ENCODE results near the gene AMACR. TPM values are rescaled to one million over a fixed set of nuclear protein-coding genes. Genes with fewer than 3 reads are reported as not detected.
A peak's percentile ranks its signal among the peaks of the same experiment; 100 is the strongest.

The AMACR gene
- total and polyA plus RNA-seq, 2 of the 13 experiments (the other 11 are each of a cell fraction or from before 2014, with no cell fraction given), result 8.9 to 19.7 TPM

DNA sequence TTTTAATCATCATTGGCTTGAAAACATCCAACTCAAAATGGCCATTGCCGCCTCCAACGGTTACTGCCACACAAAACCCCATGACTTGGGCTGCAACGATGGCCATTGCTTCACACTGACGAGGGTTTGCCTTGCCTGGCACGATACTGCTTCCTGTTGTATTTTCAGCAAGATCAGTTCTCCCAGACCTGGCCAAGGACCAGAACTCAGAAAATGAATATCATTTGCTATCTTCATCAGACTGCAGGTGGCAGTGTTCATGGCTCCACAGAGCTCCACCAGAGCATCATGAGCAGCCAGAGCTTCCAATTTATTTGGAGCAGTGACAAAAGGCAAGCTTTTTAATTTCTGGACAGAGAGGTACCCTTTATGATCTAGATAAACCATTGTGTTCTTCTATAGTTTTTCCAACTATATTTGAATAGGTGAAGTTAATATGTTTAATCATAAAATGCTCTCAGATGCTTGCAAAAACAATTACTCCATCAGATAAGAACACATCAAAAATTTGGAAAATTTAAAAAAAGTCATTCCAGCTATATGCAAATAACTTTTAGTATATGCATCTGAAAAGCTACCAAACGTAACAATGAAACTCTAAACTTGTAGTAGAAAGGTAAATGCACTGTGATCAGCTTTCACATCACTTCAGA, 10.4 kb downstream of the AMACR start (continued):
- TF ChIP-seq, protein P1, sequence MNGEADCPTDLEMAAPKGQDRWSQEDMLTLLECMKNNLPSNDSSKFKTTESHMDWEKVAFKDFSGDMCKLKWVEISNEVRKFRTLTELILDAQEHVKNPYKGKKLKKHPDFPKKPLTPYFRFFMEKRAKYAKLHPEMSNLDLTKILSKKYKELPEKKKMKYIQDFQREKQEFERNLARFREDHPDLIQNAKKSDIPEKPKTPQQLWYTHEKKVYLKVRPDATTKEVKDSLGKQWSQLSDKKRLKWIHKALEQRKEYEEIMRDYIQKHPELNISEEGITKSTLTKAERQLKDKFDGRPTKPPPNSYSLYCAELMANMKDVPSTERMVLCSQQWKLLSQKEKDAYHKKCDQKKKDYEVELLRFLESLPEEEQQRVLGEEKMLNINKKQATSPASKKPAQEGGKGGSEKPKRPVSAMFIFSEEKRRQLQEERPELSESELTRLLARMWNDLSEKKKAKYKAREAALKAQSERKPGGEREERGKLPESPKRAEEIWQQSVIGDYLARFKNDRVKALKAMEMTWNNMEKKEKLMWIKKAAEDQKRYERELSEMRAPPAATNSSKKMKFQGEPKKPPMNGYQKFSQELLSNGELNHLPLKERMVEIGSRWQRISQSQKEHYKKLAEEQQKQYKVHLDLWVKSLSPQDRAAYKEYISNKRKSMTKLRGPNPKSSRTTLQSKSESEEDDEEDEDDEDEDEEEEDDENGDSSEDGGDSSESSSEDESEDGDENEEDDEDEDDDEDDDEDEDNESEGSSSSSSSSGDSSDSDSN (CRISPR knock-in tag; IDR thresholded peaks at IDR 0.05), result no peak
- TF ChIP-seq, protein P2, sequence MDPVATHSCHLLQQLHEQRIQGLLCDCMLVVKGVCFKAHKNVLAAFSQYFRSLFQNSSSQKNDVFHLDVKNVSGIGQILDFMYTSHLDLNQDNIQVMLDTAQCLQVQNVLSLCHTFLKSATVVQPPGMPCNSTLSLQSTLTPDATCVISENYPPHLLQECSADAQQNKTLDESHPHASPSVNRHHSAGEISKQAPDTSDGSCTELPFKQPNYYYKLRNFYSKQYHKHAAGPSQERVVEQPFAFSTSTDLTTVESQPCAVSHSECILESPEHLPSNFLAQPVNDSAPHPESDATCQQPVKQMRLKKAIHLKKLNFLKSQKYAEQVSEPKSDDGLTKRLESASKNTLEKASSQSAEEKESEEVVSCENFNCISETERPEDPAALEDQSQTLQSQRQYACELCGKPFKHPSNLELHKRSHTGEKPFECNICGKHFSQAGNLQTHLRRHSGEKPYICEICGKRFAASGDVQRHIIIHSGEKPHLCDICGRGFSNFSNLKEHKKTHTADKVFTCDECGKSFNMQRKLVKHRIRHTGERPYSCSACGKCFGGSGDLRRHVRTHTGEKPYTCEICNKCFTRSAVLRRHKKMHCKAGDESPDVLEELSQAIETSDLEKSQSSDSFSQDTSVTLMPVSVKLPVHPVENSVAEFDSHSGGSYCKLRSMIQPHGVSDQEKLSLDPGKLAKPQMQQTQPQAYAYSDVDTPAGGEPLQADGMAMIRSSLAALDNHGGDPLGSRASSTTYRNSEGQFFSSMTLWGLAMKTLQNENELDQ (CRISPR knock-in tag; IDR thresholded peaks at IDR 0.05; ENCODE audit: borderline replicate concordance), result no peak
- TF ChIP-seq ELF3 (CRISPR knock-in tag; IDR thresholded peaks at IDR 0.05) (0 out of 2 replicates have a peak, but pooled peaks have one; percentile 28), ZNF607 (CRISPR knock-in tag; IDR thresholded peaks at IDR 0.05; ENCODE audit: borderline replicate concordance) (no peak), ZMAT3 (CRISPR knock-in tag; conservative IDR thresholded peaks at IDR 0.05) (no peak), RAD21 (CRISPR knock-in tag; IDR thresholded peaks at IDR 0.05) (peak; percentile 64; the same call in 1 of the 2 replicates), GATAD2A (CRISPR knock-in tag; IDR thresholded peaks at IDR 0.05) (0 out of 2 replicates have a peak, but pooled peaks have one; percentile 21), STAG1 (CRISPR knock-in tag; IDR thresholded peaks at IDR 0.05) (peak; percentile 67), SMC3 (IDR thresholded peaks at IDR 0.05; ENCODE audit: low read length) (peak; percentile 73; the same call in 1 of the 2 replicates), HDAC6 (IDR thresholded peaks at IDR 0.05; ENCODE audit: low read depth, low read length) (no peak), ELF1 (CRISPR knock-in tag; IDR thresholded peaks at IDR 0.05) (0 out of 2 replicates have a peak, but pooled peaks have one; percentile 21), BRCA1 (CRISPR knock-in tag; IDR thresholded peaks at IDR 0.05) (no peak), ZNF781 (CRISPR knock-in tag; IDR thresholded peaks at IDR 0.05; ENCODE audit: borderline replicate concordance, not compliant biosample characterization) (no peak)
- TF ChIP-seq, protein P3, sequence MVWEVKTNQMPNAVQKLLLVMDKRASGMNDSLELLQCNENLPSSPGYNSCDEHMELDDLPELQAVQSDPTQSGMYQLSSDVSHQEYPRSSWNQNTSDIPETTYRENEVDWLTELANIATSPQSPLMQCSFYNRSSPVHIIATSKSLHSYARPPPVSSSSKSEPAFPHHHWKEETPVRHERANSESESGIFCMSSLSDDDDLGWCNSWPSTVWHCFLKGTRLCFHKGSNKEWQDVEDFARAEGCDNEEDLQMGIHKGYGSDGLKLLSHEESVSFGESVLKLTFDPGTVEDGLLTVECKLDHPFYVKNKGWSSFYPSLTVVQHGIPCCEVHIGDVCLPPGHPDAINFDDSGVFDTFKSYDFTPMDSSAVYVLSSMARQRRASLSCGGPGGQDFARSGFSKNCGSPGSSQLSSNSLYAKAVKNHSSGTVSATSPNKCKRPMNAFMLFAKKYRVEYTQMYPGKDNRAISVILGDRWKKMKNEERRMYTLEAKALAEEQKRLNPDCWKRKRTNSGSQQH (CRISPR knock-in tag; IDR thresholded peaks at IDR 0.05; ENCODE audit: low read depth), result no peak
- TF ChIP-seq, protein P4, sequence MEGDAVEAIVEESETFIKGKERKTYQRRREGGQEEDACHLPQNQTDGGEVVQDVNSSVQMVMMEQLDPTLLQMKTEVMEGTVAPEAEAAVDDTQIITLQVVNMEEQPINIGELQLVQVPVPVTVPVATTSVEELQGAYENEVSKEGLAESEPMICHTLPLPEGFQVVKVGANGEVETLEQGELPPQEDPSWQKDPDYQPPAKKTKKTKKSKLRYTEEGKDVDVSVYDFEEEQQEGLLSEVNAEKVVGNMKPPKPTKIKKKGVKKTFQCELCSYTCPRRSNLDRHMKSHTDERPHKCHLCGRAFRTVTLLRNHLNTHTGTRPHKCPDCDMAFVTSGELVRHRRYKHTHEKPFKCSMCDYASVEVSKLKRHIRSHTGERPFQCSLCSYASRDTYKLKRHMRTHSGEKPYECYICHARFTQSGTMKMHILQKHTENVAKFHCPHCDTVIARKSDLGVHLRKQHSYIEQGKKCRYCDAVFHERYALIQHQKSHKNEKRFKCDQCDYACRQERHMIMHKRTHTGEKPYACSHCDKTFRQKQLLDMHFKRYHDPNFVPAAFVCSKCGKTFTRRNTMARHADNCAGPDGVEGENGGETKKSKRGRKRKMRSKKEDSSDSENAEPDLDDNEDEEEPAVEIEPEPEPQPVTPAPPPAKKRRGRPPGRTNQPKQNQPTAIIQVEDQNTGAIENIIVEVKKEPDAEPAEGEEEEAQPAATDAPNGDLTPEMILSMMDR (CRISPR knock-in tag; IDR thresholded peaks at IDR 0.05), result peak; percentile 71
- TF ChIP-seq, protein P5, sequence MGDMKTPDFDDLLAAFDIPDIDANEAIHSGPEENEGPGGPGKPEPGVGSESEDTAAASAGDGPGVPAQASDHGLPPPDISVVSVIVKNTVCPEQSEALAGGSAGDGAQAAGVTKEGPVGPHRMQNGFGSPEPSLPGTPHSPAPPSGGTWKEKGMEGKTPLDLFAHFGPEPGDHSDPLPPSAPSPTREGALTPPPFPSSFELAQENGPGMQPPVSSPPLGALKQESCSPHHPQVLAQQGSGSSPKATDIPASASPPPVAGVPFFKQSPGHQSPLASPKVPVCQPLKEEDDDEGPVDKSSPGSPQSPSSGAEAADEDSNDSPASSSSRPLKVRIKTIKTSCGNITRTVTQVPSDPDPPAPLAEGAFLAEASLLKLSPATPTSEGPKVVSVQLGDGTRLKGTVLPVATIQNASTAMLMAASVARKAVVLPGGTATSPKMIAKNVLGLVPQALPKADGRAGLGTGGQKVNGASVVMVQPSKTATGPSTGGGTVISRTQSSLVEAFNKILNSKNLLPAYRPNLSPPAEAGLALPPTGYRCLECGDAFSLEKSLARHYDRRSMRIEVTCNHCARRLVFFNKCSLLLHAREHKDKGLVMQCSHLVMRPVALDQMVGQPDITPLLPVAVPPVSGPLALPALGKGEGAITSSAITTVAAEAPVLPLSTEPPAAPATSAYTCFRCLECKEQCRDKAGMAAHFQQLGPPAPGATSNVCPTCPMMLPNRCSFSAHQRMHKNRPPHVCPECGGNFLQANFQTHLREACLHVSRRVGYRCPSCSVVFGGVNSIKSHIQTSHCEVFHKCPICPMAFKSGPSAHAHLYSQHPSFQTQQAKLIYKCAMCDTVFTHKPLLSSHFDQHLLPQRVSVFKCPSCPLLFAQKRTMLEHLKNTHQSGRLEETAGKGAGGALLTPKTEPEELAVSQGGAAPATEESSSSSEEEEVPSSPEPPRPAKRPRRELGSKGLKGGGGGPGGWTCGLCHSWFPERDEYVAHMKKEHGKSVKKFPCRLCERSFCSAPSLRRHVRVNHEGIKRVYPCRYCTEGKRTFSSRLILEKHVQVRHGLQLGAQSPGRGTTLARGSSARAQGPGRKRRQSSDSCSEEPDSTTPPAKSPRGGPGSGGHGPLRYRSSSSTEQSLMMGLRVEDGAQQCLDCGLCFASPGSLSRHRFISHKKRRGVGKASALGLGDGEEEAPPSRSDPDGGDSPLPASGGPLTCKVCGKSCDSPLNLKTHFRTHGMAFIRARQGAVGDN (CRISPR knock-in tag; IDR thresholded peaks at IDR 0.05), result no peak
